Osteoblast (primary cell): Measurements from ENCODE around the gene RPL13. TPM values are rescaled to one million over a fixed set of nuclear protein-coding genes. Genes with fewer than 3 reads are reported as not detected.

Source experiments
- DNase-seq: peaks from one replicate; pipeline ENCODE4 v3.0.0; 2011; ENCODE audit warnings: low spot score, mixed read lengths; ENCODE audit not compliant: insufficient read length; ENCODE audit errors: missing footprints
- H2AFZ ChIP-seq: 2 replicates; pipeline ENCODE4 v1.6.0; 2011; ENCODE audit warnings: mild to moderate bottlenecking, low read length
- H3K27ac ChIP-seq: 2 replicates; pipeline ENCODE4 v1.5.1; 2011; ENCODE audit warnings: mild to moderate bottlenecking, low read depth, low read length, moderate library complexity
- H3K27me3 ChIP-seq: 2 replicates; pipeline ENCODE4 v1.6.0; 2012; ENCODE audit warnings: mild to moderate bottlenecking, control low read depth, inconsistent platforms, low read length, moderate library complexity; ENCODE audit not compliant: insufficient read depth
- H3K36me3 ChIP-seq: 2 replicates; pipeline ENCODE4 v1.5.1; 2011; ENCODE audit warnings: mild to moderate bottlenecking, low read length, control low read depth, moderate library complexity; ENCODE audit not compliant: insufficient read depth
- H3K4me1 ChIP-seq: 2 replicates; pipeline ENCODE4 v1.5.1; 2011; ENCODE audit warnings: mild to moderate bottlenecking, low read length, control low read depth, moderate library complexity; ENCODE audit not compliant: insufficient read depth
- H3K4me2 ChIP-seq: 2 replicates; pipeline ENCODE4 v1.6.0; 2011; ENCODE audit warnings: mild to moderate bottlenecking, low read length; ENCODE audit not compliant: insufficient read depth
- H3K4me3 ChIP-seq: fragments of 200-600 bp; sonication (generic); 3 replicates; pipeline ENCODE4 v1.5.1; 2012; ENCODE audit warnings: mild to moderate bottlenecking, low read length, inconsistent platforms; ENCODE audit not compliant: insufficient read depth
- H3K79me2 ChIP-seq: 2 replicates; pipeline ENCODE4 v1.6.0; 2012; ENCODE audit warnings: mild to moderate bottlenecking, low read length, control low read depth, inconsistent platforms; ENCODE audit not compliant: insufficient read depth
- H3K9me3 ChIP-seq: 2 replicates; pipeline ENCODE4 v1.5.1; 2011; ENCODE audit warnings: low read depth, low read length, control low read depth
- H4K20me1 ChIP-seq: 2 replicates; pipeline ENCODE4 v1.6.0; 2012; ENCODE audit warnings: mild to moderate bottlenecking, low read length, control low read depth; ENCODE audit not compliant: insufficient read depth
- CTCF ChIP-seq: IDR thresholded peaks from 2 replicates; pipeline ENCODE4 v1.5.1; 2011; ENCODE audit warnings: mild to moderate bottlenecking, low read depth, low read length, moderate library complexity; ENCODE audit errors: extremely low read depth
- total RNA-seq: library from RNA; depleted of rRNA; stranded (reverse); fragments of >200 nt; gene quantifications from 2 replicates; pipeline ENCODE4 v1.2.3, GENCODE V29; 2012

The RPL13 gene
- total RNA-seq, 1 donor, result 2,112 TPM

GRCh38 chr16:89540557-89540956 lies 19.9 kb upstream of the RPL13 start:
- no peak overlapping the region for H3K4me3 ChIP-seq
- no peak overlapping the region for H2AFZ ChIP-seq
- no peak overlapping the region for H3K4me2 ChIP-seq
- DNase-seq, result peak; percentile 69
- TF ChIP-seq CTCF, result no peak
- no peaks in the 10 kb centered on the region for H3K9me3 ChIP-seq
- no peaks in the 10 kb centered on the region for H3K4me1 ChIP-seq
- H3K79me2 ChIP-seq, result peaks cover 24% of the 10 kb centered on the region
- peaks cover 55% of the 10 kb centered on the region for H3K36me3 ChIP-seq
- H3K27me3 ChIP-seq, result no peaks in the 10 kb centered on the region
- H4K20me1 ChIP-seq, result peaks cover 18% of the 10 kb centered on the region
- H3K27ac ChIP-seq, result no peak overlapping the region

DNA sequence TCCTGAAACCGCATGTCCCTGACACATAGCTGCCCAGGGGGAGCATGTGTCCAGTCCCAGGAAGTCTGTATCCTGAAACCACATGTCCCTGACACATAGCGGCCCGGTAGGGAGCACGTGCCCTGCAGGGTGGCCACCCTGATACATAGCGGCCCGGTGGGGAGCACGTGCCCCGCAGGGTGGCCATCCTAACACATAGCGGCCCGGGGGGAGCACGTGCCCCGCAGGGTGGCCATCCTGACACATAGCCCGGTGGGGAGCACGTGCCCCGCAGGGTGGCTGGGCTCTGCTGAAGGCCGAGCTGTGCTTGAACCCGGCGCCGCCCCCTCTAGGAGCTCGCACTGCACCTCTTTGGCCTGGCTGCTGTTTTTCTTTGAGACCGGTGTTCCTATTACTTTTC lies 18.7 kb upstream of the RPL13 start:
- TF ChIP-seq CTCF, result no peak
- Histone ChIP-seq H3K4me1 (no peaks in the 10 kb centered on the region), H4K20me1 (peaks cover 12% of the 10 kb centered on the region), H3K9me3 (no peaks in the 10 kb centered on the region), H3K4me3 (no peak overlapping the region), H3K27ac (no peak overlapping the region), H3K79me2 (peaks cover 23% of the 10 kb centered on the region), H2AFZ (no peak overlapping the region), H3K27me3 (no peaks in the 10 kb centered on the region), H3K36me3 (peaks cover 61% of the 10 kb centered on the region), H3K4me2 (no peak overlapping the region)
- no peak for DNase-seq

- no peak overlapping the region for H3K27ac ChIP-seq
- no peaks in the 10 kb centered on the region for H3K9me3 ChIP-seq
- no peaks in the 10 kb centered on the region for H3K4me1 ChIP-seq
- no peak overlapping the region for H3K4me3 ChIP-seq
- TF ChIP-seq CTCF, result no peak
- peaks cover 62% of the 10 kb centered on the region for H3K36me3 ChIP-seq
- peaks cover 6% of the 10 kb centered on the region for H3K79me2 ChIP-seq
- H3K4me2 ChIP-seq, result no peak overlapping the region
- peak; percentile 68 for DNase-seq
- H3K27me3 ChIP-seq, result no peaks in the 10 kb centered on the region
- H2AFZ ChIP-seq, result no peak overlapping the region
- no peaks in the 10 kb centered on the region for H4K20me1 ChIP-seq
Measured at GRCh38 chr16:89544113-89544512, 16.4 kb upstream of the RPL13 start.

DNA sequence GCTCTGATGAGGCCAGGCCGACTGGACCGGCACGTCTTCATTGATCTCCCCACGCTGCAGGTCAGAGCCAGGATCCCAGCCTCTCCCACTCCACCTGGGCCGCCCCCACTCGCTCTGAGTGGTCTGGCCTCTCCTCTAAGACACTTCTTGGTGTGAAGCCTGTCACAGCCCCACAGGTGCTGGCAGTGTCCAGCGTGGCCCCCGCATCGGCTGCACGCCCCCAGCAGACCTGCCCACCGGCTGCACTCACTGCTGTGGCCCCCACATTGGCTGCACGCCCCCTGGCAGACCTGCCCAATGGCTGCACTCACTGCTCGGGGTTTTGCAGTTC lies 15.8 kb upstream of the RPL13 start:
- peaks cover 6% of the 10 kb centered on the region for H3K79me2 ChIP-seq
- H3K9me3 ChIP-seq, result no peaks in the 10 kb centered on the region
- peaks cover 66% of the 10 kb centered on the region for H3K36me3 ChIP-seq
- H3K4me1 ChIP-seq, result no peaks in the 10 kb centered on the region
- TF ChIP-seq CTCF, result no peak
- H3K4me2 ChIP-seq, result no peak overlapping the region
- H4K20me1 ChIP-seq, result no peaks in the 10 kb centered on the region
- H3K4me3 ChIP-seq, result no peak overlapping the region
- H3K27me3 ChIP-seq, result no peaks in the 10 kb centered on the region
- H3K27ac ChIP-seq, result no peak overlapping the region
- H2AFZ ChIP-seq, result no peak overlapping the region
- peak; percentile 83 for DNase-seq
